ENCODE measurements around the gene CCDC18.

CCDC18 gene

GRCh38 chr1:93194231-93194990, 13.9 kb downstream of the CCDC18 start:
- TF ChIP-seq, protein P1, sequence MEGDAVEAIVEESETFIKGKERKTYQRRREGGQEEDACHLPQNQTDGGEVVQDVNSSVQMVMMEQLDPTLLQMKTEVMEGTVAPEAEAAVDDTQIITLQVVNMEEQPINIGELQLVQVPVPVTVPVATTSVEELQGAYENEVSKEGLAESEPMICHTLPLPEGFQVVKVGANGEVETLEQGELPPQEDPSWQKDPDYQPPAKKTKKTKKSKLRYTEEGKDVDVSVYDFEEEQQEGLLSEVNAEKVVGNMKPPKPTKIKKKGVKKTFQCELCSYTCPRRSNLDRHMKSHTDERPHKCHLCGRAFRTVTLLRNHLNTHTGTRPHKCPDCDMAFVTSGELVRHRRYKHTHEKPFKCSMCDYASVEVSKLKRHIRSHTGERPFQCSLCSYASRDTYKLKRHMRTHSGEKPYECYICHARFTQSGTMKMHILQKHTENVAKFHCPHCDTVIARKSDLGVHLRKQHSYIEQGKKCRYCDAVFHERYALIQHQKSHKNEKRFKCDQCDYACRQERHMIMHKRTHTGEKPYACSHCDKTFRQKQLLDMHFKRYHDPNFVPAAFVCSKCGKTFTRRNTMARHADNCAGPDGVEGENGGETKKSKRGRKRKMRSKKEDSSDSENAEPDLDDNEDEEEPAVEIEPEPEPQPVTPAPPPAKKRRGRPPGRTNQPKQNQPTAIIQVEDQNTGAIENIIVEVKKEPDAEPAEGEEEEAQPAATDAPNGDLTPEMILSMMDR (IDR thresholded peaks at IDR 0.05; ENCODE audit: low read depth, low read length, missing control alignments), result no peak
- H3K4me3 ChIP-seq (ENCODE audit: low read depth, low read length), result no peak overlapping the region
- no peak for DNase-seq (ENCODE audit: low read depth)

- no peak overlapping the region for H3K4me3 ChIP-seq (ENCODE audit: low read depth, low read length)
- TF ChIP-seq, protein P1 (IDR thresholded peaks at IDR 0.05; ENCODE audit: low read depth, low read length, missing control alignments), result no peak
- no peak for DNase-seq (ENCODE audit: low read depth)
These were observed 16.1 kb downstream of the CCDC18 start for GRCh38 chr1:93196591-93196990.

DNA sequence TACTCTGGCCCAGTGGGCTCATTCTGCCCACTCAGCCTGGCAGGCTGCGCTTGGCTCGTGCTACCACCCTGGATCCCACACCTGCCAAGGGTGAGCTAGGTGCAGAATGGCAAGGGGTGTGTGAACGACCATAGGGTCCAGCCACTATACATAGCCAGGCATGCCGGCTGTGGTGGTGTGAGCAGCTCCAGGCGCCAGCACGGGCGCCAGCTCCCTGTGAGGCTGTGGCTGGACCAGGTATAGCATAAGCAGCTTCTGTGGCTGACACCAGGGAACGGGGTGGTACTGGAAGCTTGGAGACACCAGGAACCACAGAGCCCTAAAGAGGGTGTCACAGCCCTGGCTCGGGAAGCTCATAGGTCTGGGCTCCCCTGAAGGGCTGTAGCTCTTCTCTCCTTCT, 18.6 kb downstream of the CCDC18 start:
- TF ChIP-seq, protein P1 (IDR thresholded peaks at IDR 0.05; ENCODE audit: low read depth, low read length, missing control alignments), result no peak
- H3K4me3 ChIP-seq (ENCODE audit: low read depth, low read length), result no peak overlapping the region
- no peak for DNase-seq (ENCODE audit: low read depth)

GRCh38 chr1:93200086-93200620, 19.6 kb downstream of the CCDC18 start:
- H3K4me3 ChIP-seq (ENCODE audit: low read depth, low read length), result no peak overlapping the region
- TF ChIP-seq, protein P1 (IDR thresholded peaks at IDR 0.05; ENCODE audit: low read depth, low read length, missing control alignments), result no peak
- no peak for DNase-seq (ENCODE audit: low read depth)

GRCh38 chr1:93200714-93201113, 20.2 kb downstream of the CCDC18 start:
- no peak for DNase-seq (ENCODE audit: low read depth)
- no peak overlapping the region for H3K4me3 ChIP-seq (ENCODE audit: low read depth, low read length)
- TF ChIP-seq, protein P1 (IDR thresholded peaks at IDR 0.05; ENCODE audit: low read depth, low read length, missing control alignments), result no peak

GRCh38 chr1:93205892-93206566, 25.5 kb downstream of the CCDC18 start:
- DNase-seq (ENCODE audit: low read depth), result no peak
- TF ChIP-seq, protein P1 (IDR thresholded peaks at IDR 0.05; ENCODE audit: low read depth, low read length, missing control alignments), result no peak
- no peak overlapping the region for H3K4me3 ChIP-seq (ENCODE audit: low read depth, low read length)
